ENCODE data around the gene CANX. TPM values are rescaled to one million over a fixed set of nuclear protein-coding genes. Genes with fewer than 3 reads are reported as not detected.

The CANX gene
- total and polyA plus RNA-seq, 3 donors from 2014 or later, result 296 to 462 (median 351) TPM

DNA sequence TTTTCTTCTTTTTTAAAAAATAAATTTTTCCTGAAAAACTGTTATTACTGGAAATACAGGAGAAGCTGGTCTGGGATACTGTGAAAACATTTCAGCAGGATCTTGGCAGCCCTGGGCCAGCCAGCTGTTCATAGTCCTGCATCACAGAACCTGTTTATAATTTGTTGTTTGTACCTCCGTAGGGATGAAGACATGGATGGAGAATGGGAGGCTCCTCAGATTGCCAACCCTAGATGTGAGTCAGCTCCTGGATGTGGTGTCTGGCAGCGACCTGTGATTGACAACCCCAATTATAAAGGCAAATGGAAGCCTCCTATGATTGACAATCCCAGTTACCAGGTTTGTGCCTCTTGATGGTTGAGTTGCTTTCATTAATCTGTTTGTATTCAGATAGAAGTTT lies 21.5 kb downstream of the CANX start:
- intact Hi-C loops (cut with DNase I; ENCODE audit: low total_unique reads), result no loop called here
- Histone ChIP-seq H3K27ac (no peak overlapping the region), H3K9me3 (no peaks in the 10 kb centered on the region), H3K27me3 (no peaks in the 10 kb centered on the region), H3K4me3 (no peak overlapping the region), H3K36me3 (ENCODE audit: low read depth, missing control alignments) (no peaks in the 10 kb centered on the region), H3K4me1 (no peaks in the 10 kb centered on the region)
- 92 to 93% methylated on average over 2 of the region's 2 CpGs for WGBS, 2 donors
- no peak for TF ChIP-seq POLR2A (IDR thresholded peaks at IDR 0.05)
- no peak for TF ChIP-seq CTCF (IDR thresholded peaks at IDR 0.05)
- no peak for DNase-seq

- intact Hi-C loops (cut with DNase I; ENCODE audit: low total_unique reads), result no loop called here
- no peak overlapping the region for H3K4me3 ChIP-seq
- WGBS, 2 donors, result 86 to 92% methylated on average over 4 of the region's 4 CpGs
- H3K36me3 ChIP-seq (ENCODE audit: low read depth, missing control alignments), result no peaks in the 10 kb centered on the region
- no peaks in the 10 kb centered on the region for H3K27me3 ChIP-seq
- H3K27ac ChIP-seq, result no peak overlapping the region
- DNase-seq, result no peak
- H3K4me1 ChIP-seq, result no peaks in the 10 kb centered on the region
- no peaks in the 10 kb centered on the region for H3K9me3 ChIP-seq
- TF ChIP-seq POLR2A (IDR thresholded peaks at IDR 0.05), result no peak
- no peak for TF ChIP-seq CTCF (IDR thresholded peaks at IDR 0.05)
Observed at GRCh38 chr5:179724163-179724562, 25.4 kb downstream of the CANX start.

DNA sequence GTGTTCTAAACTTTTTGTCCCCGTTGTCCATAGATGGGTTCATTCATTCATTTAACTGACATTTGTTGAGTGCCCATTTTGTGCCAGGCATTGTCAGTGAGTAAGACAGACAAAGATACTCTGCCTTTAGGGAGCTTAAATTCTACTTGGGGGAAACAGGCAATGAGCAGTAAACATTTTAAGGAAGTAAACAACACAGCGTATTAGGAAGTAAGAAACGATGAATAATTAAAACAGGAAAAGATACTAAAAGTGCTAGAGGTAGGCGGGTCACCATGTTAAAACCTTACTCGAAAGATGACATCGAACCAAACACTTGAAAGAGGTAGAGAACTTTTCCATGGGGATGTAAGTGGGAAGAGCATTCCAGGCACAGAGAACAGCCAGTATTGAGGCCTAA lies 28.3 kb downstream of the CANX start:
- H3K9me3 ChIP-seq, result no peaks in the 10 kb centered on the region
- H3K27me3 ChIP-seq, result no peaks in the 10 kb centered on the region
- DNase-seq, result no peak
- no peak overlapping the region for H3K27ac ChIP-seq
- H3K4me1 ChIP-seq, result no peaks in the 10 kb centered on the region
- intact Hi-C loops (cut with DNase I; ENCODE audit: low total_unique reads), result no loop called here
- TF ChIP-seq POLR2A (IDR thresholded peaks at IDR 0.05) (no peak), CTCF (IDR thresholded peaks at IDR 0.05) (no peak)
- no peak overlapping the region for H3K4me3 ChIP-seq
- WGBS, 2 donors, result 89 to 92% methylated on average over 6 of the region's 6 CpGs
- no peaks in the 10 kb centered on the region for H3K36me3 ChIP-seq (ENCODE audit: low read depth, missing control alignments)

GRCh38 chr5:179729303-179729702 lies 30.5 kb downstream of the CANX start:
- no peak for DNase-seq
- no peaks in the 10 kb centered on the region for H3K9me3 ChIP-seq
- peaks cover 7% of the 10 kb centered on the region for H3K4me1 ChIP-seq
- no peak overlapping the region for H3K4me3 ChIP-seq
- no peaks in the 10 kb centered on the region for H3K27me3 ChIP-seq
- 79 to 81% methylated on average over 4 of the region's 4 CpGs for WGBS, 2 donors
- no peak overlapping the region for H3K27ac ChIP-seq
- no peak for TF ChIP-seq CTCF (IDR thresholded peaks at IDR 0.05)
- TF ChIP-seq POLR2A (IDR thresholded peaks at IDR 0.05), result no peak
- no peaks in the 10 kb centered on the region for H3K36me3 ChIP-seq (ENCODE audit: low read depth, missing control alignments)
- intact Hi-C loops (cut with DNase I; ENCODE audit: low total_unique reads), result no loop called here

GRCh38 chr5:179729727-179730126 lies 31.0 kb downstream of the CANX start:
- intact Hi-C loops (cut with DNase I; ENCODE audit: low total_unique reads), result no loop called here
- no peaks in the 10 kb centered on the region for H3K36me3 ChIP-seq (ENCODE audit: low read depth, missing control alignments)

More at GRCh38 chr5:179729727-179730126, 31.0 kb downstream of the CANX start:
- TF ChIP-seq CTCF (IDR thresholded peaks at IDR 0.05) (no peak), POLR2A (IDR thresholded peaks at IDR 0.05) (no peak)
- no peak overlapping the region for H3K4me3 ChIP-seq
- H3K27me3 ChIP-seq, result no peaks in the 10 kb centered on the region
- no peak overlapping the region for H3K27ac ChIP-seq
- DNase-seq, result no peak
- H3K9me3 ChIP-seq, result no peaks in the 10 kb centered on the region
- 63 to 71% methylated on average over 3 of the region's 3 CpGs for WGBS, 2 donors
- peaks cover 10% of the 10 kb centered on the region for H3K4me1 ChIP-seq

Measured in testis (tissue), 3 donors.